Astrocyte (in vitro differentiated cells and primary cell): ENCODE results near the gene SACS.

Experiments used
- EZH2 ChIP-seq: IDR thresholded peaks from 2 replicates; pipeline ENCODE4 v1.6.1; 2012; ENCODE audit warnings: mild to moderate bottlenecking, low read length, inconsistent platforms; ENCODE audit not compliant: insufficient read depth
- TF ChIP-seq, protein P1 (sequence below): IDR thresholded peaks from 2 replicates; pipeline ENCODE4 v1.5.1; 2011; ENCODE audit warnings: low read depth, mild to moderate bottlenecking, inconsistent platforms, low read length, moderate library complexity; ENCODE audit not compliant: insufficient read depth

DNA sequence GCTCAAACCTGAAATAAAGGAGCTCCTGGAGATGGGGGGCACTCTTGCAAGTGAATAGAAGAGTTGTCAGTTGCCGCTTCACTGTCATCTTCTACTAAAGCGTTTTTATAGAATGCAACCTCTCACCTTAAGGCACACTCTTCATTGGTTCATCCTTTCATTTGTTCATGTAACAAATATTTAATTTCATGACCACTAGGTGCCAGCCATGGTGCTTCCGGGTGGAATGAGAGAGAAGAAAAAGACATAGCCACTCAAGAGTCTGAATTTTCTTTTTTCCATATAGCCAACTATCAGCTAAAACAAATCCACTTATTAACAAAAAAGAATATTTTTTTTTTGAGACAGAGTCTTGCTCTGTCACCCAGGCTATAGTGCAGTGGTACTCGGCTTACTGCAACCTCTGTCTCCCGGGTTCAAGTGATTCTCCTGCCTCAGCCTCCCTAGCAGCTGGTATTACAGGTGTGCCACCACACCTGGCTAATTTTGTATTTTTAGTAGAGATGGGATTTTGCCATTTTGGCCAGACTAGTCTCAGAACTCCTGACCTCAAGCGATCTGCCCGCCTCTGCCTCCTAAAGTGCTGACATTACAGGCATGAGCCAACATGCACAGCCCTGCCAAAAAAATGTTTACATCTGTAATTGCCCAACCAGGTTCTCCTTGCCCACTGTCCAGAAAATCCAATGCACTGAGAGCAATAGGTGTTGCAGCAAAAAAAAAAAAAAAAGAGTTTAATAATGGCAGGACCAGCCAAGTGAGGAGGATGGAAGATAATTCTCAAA lies 22.1 kb upstream of the SACS start:
- no peak for TF ChIP-seq EZH2
- TF ChIP-seq, protein P1, sequence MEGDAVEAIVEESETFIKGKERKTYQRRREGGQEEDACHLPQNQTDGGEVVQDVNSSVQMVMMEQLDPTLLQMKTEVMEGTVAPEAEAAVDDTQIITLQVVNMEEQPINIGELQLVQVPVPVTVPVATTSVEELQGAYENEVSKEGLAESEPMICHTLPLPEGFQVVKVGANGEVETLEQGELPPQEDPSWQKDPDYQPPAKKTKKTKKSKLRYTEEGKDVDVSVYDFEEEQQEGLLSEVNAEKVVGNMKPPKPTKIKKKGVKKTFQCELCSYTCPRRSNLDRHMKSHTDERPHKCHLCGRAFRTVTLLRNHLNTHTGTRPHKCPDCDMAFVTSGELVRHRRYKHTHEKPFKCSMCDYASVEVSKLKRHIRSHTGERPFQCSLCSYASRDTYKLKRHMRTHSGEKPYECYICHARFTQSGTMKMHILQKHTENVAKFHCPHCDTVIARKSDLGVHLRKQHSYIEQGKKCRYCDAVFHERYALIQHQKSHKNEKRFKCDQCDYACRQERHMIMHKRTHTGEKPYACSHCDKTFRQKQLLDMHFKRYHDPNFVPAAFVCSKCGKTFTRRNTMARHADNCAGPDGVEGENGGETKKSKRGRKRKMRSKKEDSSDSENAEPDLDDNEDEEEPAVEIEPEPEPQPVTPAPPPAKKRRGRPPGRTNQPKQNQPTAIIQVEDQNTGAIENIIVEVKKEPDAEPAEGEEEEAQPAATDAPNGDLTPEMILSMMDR: no peak
